SK-N-DZ (cell line): ENCODE measurements around the gene LRCH4.
A peak's percentile ranks its signal among the peaks of the same experiment; 100 is the strongest.

ENCODE experiments used
- DNase-seq: peaks from one replicate; pipeline ENCODE4 v3.0.0-alpha.2; 2015; ENCODE audit warnings: low spot score

Gene LRCH4

GRCh38 chr7:100606313-100606712 lies 20.4 kb upstream of the LRCH4 start:
- no peak for DNase-seq

- DNase-seq: no peak
Measured at GRCh38 chr7:100604976-100605911, 19.3 kb upstream of the LRCH4 start.

DNA sequence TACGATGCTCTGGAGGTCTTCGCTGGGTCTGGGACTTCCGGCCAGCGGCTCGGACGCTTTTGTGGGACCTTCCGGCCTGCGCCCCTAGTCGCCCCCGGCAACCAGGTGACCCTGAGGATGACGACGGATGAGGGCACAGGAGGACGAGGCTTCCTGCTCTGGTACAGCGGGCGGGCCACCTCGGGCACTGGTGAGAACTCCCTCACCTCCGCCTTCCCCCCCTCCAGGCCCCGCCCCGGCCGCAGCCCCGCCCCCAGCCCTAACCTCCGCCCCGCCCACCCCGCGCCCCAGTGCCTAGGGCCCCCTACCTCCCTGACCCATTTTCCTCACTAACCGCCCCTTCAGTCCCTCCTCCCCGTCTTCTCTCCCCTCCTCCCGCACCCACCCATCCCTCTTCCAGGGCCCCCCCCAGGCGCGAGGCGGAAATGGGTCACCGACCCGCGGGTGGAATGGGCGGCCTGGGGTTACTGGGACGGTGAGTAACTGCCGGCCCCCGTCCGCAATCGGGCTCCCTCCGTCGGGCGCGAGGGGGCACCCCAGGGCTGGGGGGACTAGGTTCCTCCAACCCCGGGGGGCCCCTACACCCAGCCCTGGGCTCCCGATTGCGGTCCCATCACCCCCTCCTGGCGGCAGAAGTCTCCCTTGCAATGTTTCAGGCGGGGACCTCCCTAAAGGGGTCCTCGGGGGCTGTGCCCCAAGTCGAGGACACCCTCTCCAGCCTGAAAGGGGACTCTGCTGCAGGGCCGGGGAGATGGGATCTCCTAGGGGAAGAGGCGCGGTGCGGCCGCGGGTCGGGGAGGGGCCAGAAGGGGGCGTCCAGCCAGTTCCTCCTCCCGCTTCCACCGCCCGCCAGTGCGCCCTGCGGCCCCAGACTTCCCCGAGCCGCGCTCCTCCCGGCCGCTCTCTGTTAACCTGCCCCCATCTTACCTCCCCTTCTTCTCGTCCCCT lies 18.4 kb upstream of the LRCH4 start:
- DNase-seq: peak; percentile 50

DNA sequence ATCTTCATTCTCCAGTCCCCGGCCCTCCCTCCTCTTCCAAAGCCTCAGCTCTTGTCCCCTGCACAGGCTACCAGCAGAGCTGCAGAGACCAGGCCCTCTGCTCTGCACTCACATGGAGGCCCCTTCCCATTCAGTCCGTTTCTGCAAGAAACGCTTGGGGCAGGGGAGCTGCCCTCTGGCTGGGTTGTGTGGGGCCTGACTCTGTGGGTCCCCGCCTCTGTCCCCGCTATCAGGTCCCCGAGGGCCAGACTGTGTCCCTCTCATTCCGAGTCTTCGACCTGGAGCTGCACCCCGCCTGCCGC lies 17.7 kb upstream of the LRCH4 start:
- DNase-seq: peak; percentile 56

GRCh38 chr7:100602889-100603725 lies 17.2 kb upstream of the LRCH4 start:
- peak; percentile 89 for DNase-seq

DNA sequence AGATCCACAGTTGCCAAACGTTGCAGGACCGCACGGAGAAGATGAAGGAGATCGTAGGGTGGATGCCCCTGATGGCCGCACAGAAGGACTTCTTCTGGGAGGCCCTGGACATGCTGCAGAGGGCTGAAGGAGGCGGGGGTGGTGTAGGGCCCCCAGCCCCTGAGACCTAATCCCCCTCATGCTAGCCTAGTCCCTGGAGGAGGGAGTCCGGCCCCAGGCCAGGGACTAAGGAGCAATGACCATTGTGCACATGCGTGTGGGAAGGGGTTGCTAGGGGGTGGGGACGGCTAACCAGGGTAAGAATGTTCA lies 14.8 kb upstream of the LRCH4 start:
- no peak for DNase-seq

DNA sequence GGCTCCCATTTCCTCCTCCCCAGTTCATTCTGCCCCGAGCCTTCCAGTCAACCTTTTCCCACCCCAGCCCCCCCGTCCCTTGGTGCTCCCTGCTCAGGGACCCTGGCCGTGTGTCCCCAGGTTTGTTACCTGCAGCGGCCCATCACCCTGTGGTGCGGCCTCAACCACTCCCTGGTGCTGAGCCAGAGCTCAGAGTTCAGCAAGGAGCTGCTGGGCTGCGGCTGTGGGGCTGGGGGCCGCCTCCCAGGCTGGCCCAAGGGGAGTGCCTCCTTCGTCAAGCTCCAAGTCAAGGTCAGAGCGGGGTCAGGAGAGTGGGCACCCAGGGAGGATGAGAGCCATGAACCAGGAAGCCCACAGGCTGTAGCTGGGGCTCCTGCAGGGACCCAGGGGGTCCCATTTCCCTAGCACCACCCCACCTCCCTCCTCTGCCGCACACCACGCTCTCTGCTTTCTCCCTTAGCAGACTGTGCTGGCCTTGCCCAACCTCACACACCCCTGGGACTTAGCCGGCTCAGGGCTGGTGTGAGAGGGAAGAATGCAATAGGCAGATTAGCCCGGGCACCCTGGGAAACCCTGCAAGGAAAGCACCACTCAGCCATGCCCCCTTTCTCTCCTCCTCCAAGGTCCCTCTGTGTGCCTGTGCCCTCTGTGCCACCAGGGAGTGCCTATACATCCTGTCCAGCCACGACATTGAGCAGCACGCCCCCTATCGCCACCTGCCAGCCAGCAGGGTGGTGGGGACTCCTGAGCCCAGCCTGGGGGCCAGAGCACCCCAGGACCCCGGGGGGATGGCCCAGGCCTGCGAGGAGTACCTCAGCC lies 14.2 kb upstream of the LRCH4 start:
- no peak for DNase-seq

GRCh38 chr7:100598425-100598824 lies 12.5 kb upstream of the LRCH4 start:
- no peak for DNase-seq

DNA sequence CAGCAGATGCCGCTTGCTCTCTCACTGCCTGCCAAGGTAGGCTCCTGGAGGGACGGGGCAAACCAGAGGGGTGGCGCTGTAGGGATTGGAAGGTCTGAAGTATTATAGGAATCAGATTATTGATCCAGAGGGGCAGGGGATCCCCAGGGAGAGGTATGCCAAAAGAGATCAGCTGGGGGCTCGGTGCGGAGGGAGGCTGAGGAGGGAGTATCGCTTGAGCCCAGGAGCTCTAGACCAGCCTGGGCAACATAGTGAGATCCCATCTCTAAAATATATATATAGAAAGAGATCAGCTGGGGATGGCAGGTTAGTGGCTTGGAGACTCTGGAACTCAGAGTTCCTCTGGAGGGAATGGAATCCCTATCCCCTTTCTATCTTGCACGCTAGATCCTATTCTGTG lies 9.3 kb upstream of the LRCH4 start:
- no peak for DNase-seq

DNA sequence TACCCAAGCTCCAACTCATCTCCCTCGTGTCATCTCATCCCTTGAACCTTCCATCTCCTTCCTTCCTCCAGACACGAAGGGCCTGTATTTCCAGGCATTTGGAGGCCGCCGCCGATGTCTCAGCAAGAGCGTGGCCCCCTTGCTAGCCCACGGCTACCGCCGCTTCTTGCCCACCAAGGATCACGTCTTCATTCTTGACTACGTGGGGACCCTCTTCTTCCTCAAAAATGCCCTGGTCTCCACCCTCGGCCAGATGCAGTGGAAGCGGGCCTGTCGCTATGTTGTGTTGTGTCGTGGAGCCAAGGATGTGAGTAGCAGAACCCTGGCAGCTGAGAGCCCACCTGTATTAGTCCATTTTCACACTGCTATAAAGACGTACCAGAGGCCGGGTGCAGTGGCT lies 5.7 kb upstream of the LRCH4 start:
- no peak for DNase-seq

DNA sequence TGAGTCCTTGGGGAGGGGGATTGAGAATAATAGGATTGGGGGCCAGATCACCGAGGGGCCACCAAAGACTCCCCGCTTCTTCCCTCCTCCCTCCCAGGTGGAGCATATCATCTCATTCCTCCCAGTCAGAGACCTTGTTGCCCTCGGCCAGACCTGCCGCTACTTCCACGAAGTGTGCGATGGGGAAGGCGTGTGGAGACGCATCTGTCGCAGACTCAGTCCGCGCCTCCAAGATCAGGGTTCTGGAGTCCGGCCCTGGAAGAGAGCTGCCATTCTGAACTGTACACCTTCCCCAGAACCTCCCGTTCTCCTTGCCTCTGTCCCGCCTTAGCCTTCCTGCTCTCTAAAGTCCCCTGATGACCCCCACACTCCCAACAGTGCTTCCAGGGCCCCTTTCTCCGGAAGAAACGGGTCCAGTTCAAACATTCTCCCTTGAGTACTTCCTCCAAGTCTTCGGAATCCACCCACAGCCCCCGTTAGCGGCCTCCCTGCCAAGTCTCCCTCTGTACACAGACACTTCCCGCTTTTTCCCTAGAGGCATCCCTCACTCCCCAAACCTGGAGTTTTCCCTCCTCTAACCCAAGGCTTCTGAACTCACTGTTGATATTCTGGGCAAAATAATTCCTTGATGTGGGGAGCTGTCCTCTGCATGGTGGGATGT lies 4.3 kb upstream of the LRCH4 start:
- no peak for DNase-seq

GRCh38 chr7:100589341-100589947 lies 3.5 kb upstream of the LRCH4 start:
- no peak for DNase-seq

DNA sequence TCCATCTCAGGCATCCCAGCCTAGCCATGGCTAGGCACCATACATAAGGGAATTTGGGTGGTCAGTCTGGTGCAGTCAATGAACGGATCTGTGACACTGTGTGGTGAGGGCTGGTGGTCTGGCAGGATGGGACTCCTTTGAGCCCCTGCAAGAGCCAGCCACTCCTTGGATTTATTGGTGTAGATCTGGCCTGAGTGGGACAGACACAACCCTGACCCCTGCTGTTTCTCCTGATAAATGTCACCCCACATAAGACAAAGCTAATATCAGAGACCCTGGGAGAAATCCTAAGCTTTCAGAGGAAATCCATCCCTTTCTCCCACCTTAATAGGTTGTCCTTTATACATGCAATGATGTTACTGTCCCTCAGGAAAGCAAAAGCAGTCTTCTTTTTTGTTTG lies 2.5 kb upstream of the LRCH4 start:
- peak; percentile 58 for DNase-seq

DNA sequence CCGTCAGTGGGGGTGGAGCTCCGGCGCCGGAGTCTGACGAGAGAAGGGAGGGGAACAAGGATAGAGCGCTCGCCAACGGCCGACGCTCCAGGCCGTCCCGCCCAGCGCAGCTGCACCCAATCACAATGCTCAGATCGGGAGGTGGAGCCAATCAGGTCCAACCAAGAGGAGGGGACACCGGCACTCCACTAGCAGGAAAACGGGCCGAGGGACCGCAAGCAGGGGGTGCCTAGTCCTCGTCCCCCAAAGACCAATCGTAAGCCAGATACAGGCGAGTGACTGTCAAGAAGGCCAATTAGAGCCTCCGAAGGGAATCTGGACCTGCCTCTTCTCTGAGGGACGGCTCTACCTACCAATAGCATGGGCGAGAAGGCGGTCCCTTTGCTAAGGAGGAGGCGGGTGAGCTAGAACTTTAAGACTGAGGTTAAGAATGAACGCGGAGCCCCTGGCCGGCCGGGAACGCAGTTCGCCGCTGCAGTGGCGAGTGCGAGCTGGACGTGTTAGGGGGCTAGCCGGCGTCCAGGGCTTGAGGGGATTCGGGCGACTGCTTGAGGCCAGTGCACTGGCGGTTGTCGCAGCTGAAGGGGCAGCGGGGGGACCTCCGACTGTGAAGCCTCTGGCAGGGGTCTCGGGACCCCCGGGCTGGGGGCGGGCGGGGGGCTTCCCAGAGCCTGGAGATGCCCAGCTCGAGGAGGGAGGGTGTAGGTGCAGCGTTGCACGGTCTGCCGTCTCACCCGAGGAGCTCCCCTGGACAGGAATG lies 517 bp upstream of the LRCH4 start, which contains the start of gene FBXO24:
TSS of gene FBXO24 (plus strand) at position 63 of the 760 bp plus-strand sequence. CDS start at position 361, 298 bp downstream.
- DNase-seq: peak; percentile 100

DNA sequence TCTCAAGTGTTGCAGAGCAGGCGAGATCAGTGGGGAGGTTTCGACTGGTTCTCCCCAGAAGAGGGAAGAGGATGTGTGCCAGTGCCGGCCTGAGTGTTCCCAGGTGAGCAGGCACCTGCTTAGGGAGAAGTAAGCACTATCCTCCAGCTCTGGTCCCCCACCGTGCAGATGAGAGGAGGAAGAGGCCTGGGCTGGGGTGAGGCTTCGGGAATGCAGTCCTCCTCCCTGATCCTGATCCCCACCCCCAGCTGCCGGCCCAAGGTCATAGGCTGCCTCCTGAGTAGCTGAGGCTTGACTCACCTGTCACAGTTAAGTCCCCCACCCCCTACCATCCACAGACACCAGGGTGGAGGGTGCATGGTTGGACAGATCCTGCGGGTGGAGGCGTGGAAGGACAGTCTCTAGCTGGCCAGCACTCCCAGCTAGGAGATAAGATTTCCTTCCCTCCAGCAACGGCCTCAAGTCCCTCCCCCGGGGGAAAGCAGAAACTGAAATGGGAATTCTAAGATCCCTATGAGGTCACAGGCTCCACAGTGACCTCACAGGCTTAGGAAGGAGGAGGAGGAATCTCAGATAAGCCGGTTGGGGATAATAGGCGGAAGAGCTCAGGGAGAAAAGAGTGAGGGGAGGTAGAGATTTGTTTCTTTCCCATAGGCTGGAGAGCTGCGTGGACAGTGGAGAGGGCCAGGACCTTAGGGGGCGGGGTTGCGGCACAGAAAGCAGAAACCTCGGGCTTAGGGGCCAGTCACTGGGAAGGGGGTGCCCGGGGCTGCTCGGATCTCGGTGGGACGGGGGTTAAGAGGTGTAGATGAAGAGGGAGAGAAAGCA lies 1.0 kb downstream of the LRCH4 start:
- no peak for DNase-seq

DNA sequence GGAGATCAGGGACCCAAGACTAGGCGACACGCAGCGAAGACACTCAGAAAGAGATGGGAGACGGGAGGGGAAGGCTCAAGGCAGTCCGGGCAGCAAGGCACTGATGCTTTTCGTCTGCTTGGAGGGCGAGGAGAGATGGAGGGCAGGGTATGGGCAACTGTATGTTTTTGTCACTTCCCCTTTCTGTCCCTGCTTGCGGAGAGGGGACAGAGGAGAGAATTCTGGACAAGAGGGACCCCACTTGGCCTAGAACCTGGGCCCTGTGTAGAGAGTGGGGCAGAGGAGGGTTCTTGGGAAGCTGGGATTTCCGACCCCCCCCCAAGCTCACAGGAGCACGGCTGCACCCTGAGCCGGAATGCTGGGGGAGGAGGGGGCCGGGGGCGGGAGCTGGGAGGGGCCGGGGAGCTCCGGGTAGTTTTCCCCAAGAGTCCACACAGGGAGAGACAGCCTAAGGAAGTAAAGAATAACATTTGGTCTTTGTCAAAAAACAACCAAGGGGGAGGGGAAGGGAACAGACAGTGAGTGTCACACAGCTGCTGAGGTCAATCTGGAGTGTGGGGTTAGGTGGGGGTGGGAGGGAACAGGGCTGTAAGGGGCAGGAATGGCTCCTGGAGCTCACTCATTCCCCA lies 1.8 kb downstream of the LRCH4 start:
- DNase-seq: no peak

GRCh38 chr7:100583132-100584053 lies 2.5 kb downstream of the LRCH4 start:
- DNase-seq: no peak
